Prostate gland (tissue), 2 donors: ENCODE measurements around the gene CAV1.

ENCODE experiments used
- CTCF ChIP-seq, 4 experiments: fragments of 200-600 bp in 2 of 4; fragments of 450-650 bp in 2 of 4; sonication (generic) in 2 of 4; IDR thresholded peaks; 1 replicate in 3 of 4; 2 replicates in 1 of 4; pipeline ENCODE4 v1.5.1; 2016 to 2019; ENCODE audit warnings: antibody characterized with exemption in 4 of 4, mild to moderate bottlenecking in 2 of 4, moderate library complexity in 2 of 4
- POLR2A ChIP-seq: fragments of 450-650 bp; IDR thresholded peaks from one replicate; pipeline ENCODE4 v1.6.1; 2016; ENCODE audit warnings: antibody characterized with exemption, mild to moderate bottlenecking
- POLR2AphosphoS5 ChIP-seq: sonication (generic); formaldehyde crosslinking; IDR thresholded peaks from one replicate; pipeline ENCODE4 v1.6.1; 2017; ENCODE audit warnings: antibody characterized with exemption

GRCh38 chr7:116530107-116530820 lies 5.4 kb downstream of the CAV1 start:
- TF ChIP-seq POLR2A (no peak), CTCF (IDR thresholded peaks at IDR 0.05) (no peak), POLR2AphosphoS5 (no peak)
